IPS-18a (cell line): ENCODE measurements around the gene OR6C76.

Source experiments
- H3K27ac ChIP-seq: one replicate; pipeline ENCODE4 v1.5.1; 2013; ENCODE audit warnings: low read length
- H3K27me3 ChIP-seq: one replicate; pipeline ENCODE4 v1.6.1; 2013; ENCODE audit warnings: mild to moderate bottlenecking, low read length; ENCODE audit not compliant: control insufficient read depth, insufficient read depth
- H3K36me3 ChIP-seq: one replicate; pipeline ENCODE4 v1.6.1; 2013; ENCODE audit warnings: low read depth, low read length; ENCODE audit not compliant: control insufficient read depth
- H3K4me1 ChIP-seq: one replicate; pipeline ENCODE4 v1.6.1; 2013; ENCODE audit warnings: low read depth, low read length; ENCODE audit not compliant: control insufficient read depth
- H3K4me3 ChIP-seq: one replicate; pipeline ENCODE4 v1.5.1; 2013; ENCODE audit warnings: low read length
- H3K9ac ChIP-seq: one replicate; pipeline ENCODE4 v1.6.1; 2013; ENCODE audit warnings: mild to moderate bottlenecking, low read length, moderate library complexity
- H3K9me3 ChIP-seq: one replicate; pipeline ENCODE4 v1.6.1; 2013; ENCODE audit warnings: low read depth, low read length; ENCODE audit not compliant: control insufficient read depth

OR6C76 gene

GRCh38 chr12:55470088-55470829 is 44.2 kb downstream of the OR6C76 start, which contains the start of gene OR6C70:
Gene OR6C70, minus strand, starts transcription at chr12:55470138. Its CDS starts 0 bp downstream, at chr12:55470138.
- Histone ChIP-seq H3K27me3 (no peaks in the 10 kb centered on the region), H3K9ac (no peak within 1 kb of the TSS), H3K4me3 (no peak within 1 kb of the TSS), H3K27ac (no peak within 1 kb of the TSS), H3K4me1 (no peaks in the 10 kb centered on the region), H3K9me3 (no peaks in the 10 kb centered on the region), H3K36me3 (no peaks in the 10 kb centered on the region)

- no peak overlapping the region for H3K4me3 ChIP-seq
- no peaks in the 10 kb centered on the region for H3K36me3 ChIP-seq
- no peak overlapping the region for H3K27ac ChIP-seq
- H3K9ac ChIP-seq = no peak overlapping the region
- H3K4me1 ChIP-seq = no peaks in the 10 kb centered on the region
- no peaks in the 10 kb centered on the region for H3K27me3 ChIP-seq
- no peaks in the 10 kb centered on the region for H3K9me3 ChIP-seq
Measured at GRCh38 chr12:55472264-55472663, 46.2 kb downstream of the OR6C76 start.
